Peyer's patch (tissue), 4 donors: ENCODE data around the gene CDK6. TPM values are rescaled to one million over a fixed set of nuclear protein-coding genes. Genes with fewer than 3 reads are reported as not detected.

ENCODE experiments used
- DNase-seq, 3 donors: peaks; one replicate each; pipeline ENCODE4 v3.0.0-alpha.2; 2017 to 2019
- H3K27ac ChIP-seq, 4 donors: fragments of 200-600 bp; sonication (generic); one replicate each; pipeline ENCODE4 v1.5.1; 2016 to 2019
- H3K27me3 ChIP-seq, 2 donors: fragments of 200-600 bp; sonication (generic); one replicate each; pipeline ENCODE4 v1.5.1; 2019
- H3K36me3 ChIP-seq, 3 donors: fragments of 200-600 bp; sonication (generic); one replicate each; pipeline ENCODE4 v1.5.1; 2016 to 2019
- H3K4me1 ChIP-seq, 4 donors: fragments of 200-600 bp; sonication (generic); one replicate each; pipeline ENCODE4 v1.5.1; 2016 to 2019
- H3K4me3 ChIP-seq, 4 donors: fragments of 200-600 bp; sonication (generic); 1 replicate in 3 of 4; 2 replicates in 1 of 4; pipeline ENCODE4 v1.5.1; 2016 to 2019; ENCODE audit warnings: mild to moderate bottlenecking in 1 of 4
- H3K9me3 ChIP-seq, 4 donors: fragments of 200-600 bp; sonication (generic); one replicate each; pipeline ENCODE4 v1.5.1; 2016 to 2019; ENCODE audit warnings: mild to moderate bottlenecking in 1 of 4
- POLR2A ChIP-seq, 2 donors: fragments of 450-650 bp; IDR thresholded peaks; one replicate each; pipeline ENCODE4 v1.5.1; 2017; ENCODE audit warnings: antibody characterized with exemption in 2 of 2, mild to moderate bottlenecking in 2 of 2, moderate library complexity in 2 of 2
- total RNA-seq, 4 donors: library from RNA; depleted of rRNA; stranded (reverse); fragments of >200 nt; gene quantifications; one replicate each; pipeline ENCODE4 v1.1.0, GENCODE V29; 2016
- TF ChIP-seq, protein P1 (sequence below), 6 experiments: fragments of 450-650 bp in 4 of 6; fragments of 200-600 bp in 2 of 6; sonication (generic) in 1 of 6; IDR thresholded peaks; one replicate each; pipeline ENCODE4 v1.5.1; 2017 to 2019; ENCODE audit warnings: antibody characterized with exemption in 6 of 6, mild to moderate bottlenecking in 3 of 6, moderate library complexity in 1 of 6

The CDK6 gene
- total RNA-seq, 4 donors from 2014 or later: 25.6 to 75.1 (median 55.4) TPM

DNA sequence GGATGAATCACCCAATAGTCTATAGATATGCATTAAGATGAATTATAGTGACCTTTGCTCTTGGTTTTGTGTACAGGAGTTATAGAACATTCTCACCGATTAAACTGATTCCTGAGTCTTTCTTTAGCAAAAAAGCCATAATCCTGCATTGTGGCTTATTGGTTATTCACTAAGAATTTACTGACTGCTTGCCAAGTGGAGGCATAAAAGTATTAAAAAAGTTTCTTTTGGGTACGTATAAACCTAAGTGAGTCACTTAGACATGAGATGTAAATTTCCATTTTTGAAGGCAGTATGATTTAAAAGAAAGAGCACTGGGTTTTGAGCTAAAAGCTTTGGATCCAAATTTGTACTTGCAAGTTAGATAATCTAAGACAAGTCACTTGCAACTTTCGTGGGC lies 100.7 kb downstream of the CDK6 start:
- no peaks in the 10 kb centered on the region for H3K9me3 ChIP-seq
- no peak for DNase-seq

DNA sequence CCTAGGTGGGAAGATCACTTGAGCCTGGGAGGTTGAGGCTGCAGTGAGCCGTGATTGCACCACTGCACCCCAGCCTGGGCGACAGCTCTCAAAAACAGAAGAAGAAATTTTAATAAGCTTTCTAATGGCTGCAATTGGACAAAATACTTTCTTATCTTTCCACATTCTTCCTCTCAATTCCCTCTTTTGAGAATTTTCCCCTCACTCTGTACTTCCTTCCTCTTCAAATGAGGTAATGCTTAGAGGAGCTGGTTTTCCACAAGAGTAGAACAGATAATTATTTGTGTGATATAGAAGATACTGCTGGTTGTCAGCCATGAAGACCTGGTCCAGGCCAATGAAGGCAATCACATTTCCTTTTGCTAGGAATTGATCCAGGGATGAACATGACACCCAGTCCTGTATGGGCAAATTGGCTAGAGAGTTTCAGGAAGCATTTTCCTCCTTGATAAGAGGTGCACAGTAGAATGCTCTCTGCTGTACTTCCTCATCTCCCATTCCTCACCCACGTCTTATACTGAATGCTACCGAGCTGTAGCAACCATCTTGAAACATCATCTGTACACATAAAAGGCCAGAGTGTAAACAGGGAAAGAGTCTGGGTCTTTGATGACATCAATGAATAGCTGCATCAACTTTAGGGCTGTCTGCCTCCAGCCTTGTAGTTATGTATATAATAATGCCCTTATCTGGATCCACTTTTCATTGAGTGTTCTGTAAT lies 103.9 kb downstream of the CDK6 start:
- DNase-seq: no peak
- Histone ChIP-seq H3K9me3 (no peaks in the 10 kb centered on the region), H3K4me1 (peaks cover 0 to 9% (median 1%) of the 10 kb centered on the region in 4 donors), H3K27ac (no peak overlapping the region), H3K4me3 (no peak overlapping the region), H3K36me3 (no peaks in the 10 kb centered on the region), H3K27me3 (no peaks in the 10 kb centered on the region)
- TF ChIP-seq, protein P1, sequence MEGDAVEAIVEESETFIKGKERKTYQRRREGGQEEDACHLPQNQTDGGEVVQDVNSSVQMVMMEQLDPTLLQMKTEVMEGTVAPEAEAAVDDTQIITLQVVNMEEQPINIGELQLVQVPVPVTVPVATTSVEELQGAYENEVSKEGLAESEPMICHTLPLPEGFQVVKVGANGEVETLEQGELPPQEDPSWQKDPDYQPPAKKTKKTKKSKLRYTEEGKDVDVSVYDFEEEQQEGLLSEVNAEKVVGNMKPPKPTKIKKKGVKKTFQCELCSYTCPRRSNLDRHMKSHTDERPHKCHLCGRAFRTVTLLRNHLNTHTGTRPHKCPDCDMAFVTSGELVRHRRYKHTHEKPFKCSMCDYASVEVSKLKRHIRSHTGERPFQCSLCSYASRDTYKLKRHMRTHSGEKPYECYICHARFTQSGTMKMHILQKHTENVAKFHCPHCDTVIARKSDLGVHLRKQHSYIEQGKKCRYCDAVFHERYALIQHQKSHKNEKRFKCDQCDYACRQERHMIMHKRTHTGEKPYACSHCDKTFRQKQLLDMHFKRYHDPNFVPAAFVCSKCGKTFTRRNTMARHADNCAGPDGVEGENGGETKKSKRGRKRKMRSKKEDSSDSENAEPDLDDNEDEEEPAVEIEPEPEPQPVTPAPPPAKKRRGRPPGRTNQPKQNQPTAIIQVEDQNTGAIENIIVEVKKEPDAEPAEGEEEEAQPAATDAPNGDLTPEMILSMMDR (IDR thresholded peaks at IDR 0.05): no peak
- no peak for TF ChIP-seq POLR2A (IDR thresholded peaks at IDR 0.05)

More for the DNA sequence above, 100.7 kb downstream of the CDK6 start:
- H3K27ac ChIP-seq: no peak overlapping the region
- TF ChIP-seq, protein P1 (IDR thresholded peaks at IDR 0.05): no peak
- no peak for TF ChIP-seq POLR2A (IDR thresholded peaks at IDR 0.05)
- H3K27me3 ChIP-seq: no peaks in the 10 kb centered on the region
- H3K36me3 ChIP-seq: no peaks in the 10 kb centered on the region
- no peak overlapping the region for H3K4me3 ChIP-seq
- H3K4me1 ChIP-seq: peaks cover 0 to 9% (median 1%) of the 10 kb centered on the region in 4 donors

DNA sequence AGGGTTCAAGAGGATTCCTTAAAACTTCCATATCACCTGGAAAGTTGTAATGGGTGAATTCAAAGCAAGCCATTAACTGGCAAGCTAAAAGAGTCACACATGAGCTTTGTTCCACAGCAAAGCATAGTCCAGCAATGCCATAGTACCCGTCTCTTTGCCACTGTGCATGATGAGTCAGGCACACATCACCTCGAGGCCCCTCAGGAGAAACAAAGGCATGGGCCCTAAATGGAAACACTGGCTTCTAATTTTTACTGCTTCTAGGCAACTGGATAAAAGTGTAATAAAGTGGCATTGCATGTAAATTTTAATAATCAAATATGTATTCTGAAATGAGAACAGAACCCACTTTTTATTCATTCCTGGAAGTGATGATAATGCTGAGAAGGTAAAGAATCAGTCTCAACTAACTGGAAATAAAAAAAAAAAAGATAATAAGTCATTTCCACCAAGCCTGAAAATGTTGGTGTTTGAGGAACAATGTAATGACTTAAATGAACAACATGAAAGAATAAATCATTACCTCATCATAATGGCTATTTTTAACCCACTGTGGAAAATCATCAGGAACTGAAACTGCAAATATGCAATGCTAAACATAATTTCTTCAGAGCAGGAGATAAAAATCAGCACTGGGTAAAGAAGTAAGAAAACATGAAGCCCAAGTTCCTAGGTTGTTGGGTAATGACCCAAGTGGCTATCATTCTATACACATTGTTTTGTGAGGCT lies 104.9 kb downstream of the CDK6 start:
- TF ChIP-seq POLR2A (IDR thresholded peaks at IDR 0.05): no peak
- TF ChIP-seq, protein P1 (IDR thresholded peaks at IDR 0.05): no peak
- no peaks in the 10 kb centered on the region for H3K36me3 ChIP-seq
- H3K27ac ChIP-seq: no peak overlapping the region
- no peaks in the 10 kb centered on the region for H3K27me3 ChIP-seq
- DNase-seq: no peak
- H3K9me3 ChIP-seq: no peaks in the 10 kb centered on the region
- no peak overlapping the region for H3K4me3 ChIP-seq
- peaks cover 0 to 9% (median 1%) of the 10 kb centered on the region in 4 donors for H3K4me1 ChIP-seq

DNA sequence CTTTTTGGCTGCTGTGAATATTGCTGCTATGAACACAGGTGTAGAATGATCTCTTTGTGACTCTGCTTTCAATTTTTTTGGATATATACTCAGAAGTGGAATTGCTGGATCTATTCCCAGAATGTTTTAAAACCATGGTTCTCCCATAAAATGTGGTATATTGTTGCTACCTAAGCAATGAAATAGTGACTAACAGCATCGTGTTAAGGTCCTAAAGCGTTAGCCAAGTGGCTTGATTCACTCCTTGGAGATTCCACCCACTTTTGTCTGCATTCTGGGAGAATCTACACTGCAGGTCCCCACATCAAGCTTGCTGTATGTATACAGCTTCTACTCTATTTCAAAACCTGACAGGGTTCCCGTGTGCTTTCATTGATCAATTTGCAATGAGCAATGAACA lies 105.6 kb downstream of the CDK6 start:
- Histone ChIP-seq H3K27ac (no peak overlapping the region), H3K4me3 (no peak overlapping the region), H3K36me3 (no peaks in the 10 kb centered on the region), H3K4me1 (peaks cover 0 to 9% (median 1%) of the 10 kb centered on the region in 4 donors), H3K27me3 (no peaks in the 10 kb centered on the region), H3K9me3 (no peaks in the 10 kb centered on the region)
- DNase-seq: no peak
- TF ChIP-seq, protein P1 (IDR thresholded peaks at IDR 0.05): no peak
- no peak for TF ChIP-seq POLR2A (IDR thresholded peaks at IDR 0.05)

DNA sequence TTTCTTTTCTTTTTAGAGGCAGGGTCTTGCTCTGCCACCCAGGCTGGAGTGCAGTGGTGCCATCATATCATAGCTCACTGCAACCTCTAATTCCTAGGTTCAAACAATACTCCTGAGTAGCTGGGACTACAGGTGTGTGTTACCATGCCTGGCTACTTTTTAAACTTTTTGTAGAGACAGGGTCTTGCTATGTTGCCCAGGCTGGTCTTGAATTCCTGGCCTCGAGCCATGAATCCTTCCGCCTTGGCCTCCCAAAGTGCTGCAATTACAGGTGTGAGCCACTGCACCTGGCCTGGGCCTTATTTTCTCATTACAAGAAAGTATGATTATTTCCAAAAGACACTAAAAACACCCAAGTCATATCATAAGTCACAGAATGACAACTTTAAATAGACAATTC lies 106.6 kb downstream of the CDK6 start:
- peaks cover 0 to 9% (median 1%) of the 10 kb centered on the region in 4 donors for H3K4me1 ChIP-seq
- no peak overlapping the region for H3K27ac ChIP-seq
- no peaks in the 10 kb centered on the region for H3K9me3 ChIP-seq
- no peak overlapping the region for H3K4me3 ChIP-seq
- H3K27me3 ChIP-seq: no peaks in the 10 kb centered on the region
- no peak for DNase-seq
- H3K36me3 ChIP-seq: peaks cover 0 to 9% (median 0%) of the 10 kb centered on the region in 3 donors
- TF ChIP-seq POLR2A (IDR thresholded peaks at IDR 0.05): no peak
- TF ChIP-seq, protein P1 (IDR thresholded peaks at IDR 0.05): no peak
